ENCODE data around the gene PGRMC2.

Gene PGRMC2

DNA sequence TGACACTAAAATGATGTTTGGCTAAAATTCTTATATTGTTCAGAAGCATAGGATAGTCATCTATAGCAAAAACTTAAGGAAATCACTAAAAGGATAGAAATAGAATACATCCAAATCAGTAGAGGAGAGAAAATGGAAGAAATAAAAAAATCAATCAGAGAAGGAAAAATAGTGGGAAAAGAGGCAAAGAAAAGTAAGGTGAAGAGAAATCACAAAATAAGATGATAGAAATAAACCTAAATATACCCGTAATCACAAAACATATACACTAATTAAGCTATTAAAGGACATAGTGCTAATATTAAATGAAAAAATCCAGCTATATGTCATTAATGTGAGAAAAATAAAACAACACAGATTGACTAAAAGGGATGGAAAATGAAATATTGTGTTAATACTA is 6.3 kb downstream of the PGRMC2 start:
- Histone ChIP-seq H3K27me3 (no peaks in the 10 kb centered on the region), H3K4me1 (ENCODE audit: control insufficient read depth in 1 of 2, insufficient read depth in 1 of 2, low read depth in 1 of 2, low read length in 1 of 2) (peaks cover 5 to 14% of the 10 kb centered on the region in 2 experiments), H3K9me3 (no peaks in the 10 kb centered on the region), H3K27ac (no peak overlapping the region), H3K36me3 (no peaks in the 10 kb centered on the region), H3K4me3 (ENCODE audit: low read depth in 1 of 2, low read length in 1 of 2) (no peak overlapping the region)
- TF ChIP-seq, protein P1, sequence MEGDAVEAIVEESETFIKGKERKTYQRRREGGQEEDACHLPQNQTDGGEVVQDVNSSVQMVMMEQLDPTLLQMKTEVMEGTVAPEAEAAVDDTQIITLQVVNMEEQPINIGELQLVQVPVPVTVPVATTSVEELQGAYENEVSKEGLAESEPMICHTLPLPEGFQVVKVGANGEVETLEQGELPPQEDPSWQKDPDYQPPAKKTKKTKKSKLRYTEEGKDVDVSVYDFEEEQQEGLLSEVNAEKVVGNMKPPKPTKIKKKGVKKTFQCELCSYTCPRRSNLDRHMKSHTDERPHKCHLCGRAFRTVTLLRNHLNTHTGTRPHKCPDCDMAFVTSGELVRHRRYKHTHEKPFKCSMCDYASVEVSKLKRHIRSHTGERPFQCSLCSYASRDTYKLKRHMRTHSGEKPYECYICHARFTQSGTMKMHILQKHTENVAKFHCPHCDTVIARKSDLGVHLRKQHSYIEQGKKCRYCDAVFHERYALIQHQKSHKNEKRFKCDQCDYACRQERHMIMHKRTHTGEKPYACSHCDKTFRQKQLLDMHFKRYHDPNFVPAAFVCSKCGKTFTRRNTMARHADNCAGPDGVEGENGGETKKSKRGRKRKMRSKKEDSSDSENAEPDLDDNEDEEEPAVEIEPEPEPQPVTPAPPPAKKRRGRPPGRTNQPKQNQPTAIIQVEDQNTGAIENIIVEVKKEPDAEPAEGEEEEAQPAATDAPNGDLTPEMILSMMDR (IDR thresholded peaks at IDR 0.05): no peak

DNA sequence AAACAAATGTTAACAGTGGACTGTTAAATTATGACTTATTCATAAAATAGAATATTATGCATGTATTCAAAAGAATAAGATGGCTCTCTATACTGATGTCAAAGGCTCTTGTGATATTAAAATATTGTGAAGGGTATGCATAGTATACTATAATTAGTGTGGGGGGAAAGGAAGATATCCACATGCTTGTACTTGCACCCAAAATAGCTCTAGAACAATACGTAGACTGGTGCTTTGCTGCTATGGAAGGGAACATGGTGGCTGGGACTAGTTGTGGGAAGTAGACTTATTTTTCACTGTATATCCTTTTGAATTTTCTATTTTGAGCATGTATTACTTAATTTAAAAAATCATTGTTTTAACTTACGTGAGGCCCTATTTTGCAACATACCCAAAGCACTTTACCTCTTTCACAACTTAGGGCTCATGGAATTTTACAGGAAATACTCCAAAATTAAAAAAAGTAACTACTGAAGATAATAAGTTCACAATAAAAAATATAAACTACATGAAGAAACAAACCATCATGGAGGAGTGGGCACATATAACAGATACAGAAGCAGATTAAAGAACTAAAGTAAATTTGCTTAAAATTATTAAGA is 7.9 kb downstream of the PGRMC2 start:
- Histone ChIP-seq H3K4me3 (ENCODE audit: low read depth in 1 of 2, low read length in 1 of 2) (no peak overlapping the region), H3K27me3 (no peaks in the 10 kb centered on the region), H3K36me3 (no peaks in the 10 kb centered on the region), H3K4me1 (ENCODE audit: control insufficient read depth in 1 of 2, insufficient read depth in 1 of 2, low read depth in 1 of 2, low read length in 1 of 2) (peaks cover 0 to 7% of the 10 kb centered on the region in 2 experiments), H3K9me3 (no peaks in the 10 kb centered on the region), H3K27ac (no peak overlapping the region)
- TF ChIP-seq, protein P1 (IDR thresholded peaks at IDR 0.05): no peak

GRCh38 chr4:128277856-128278255 is 9.8 kb downstream of the PGRMC2 start:
- Histone ChIP-seq H3K4me1 (ENCODE audit: control insufficient read depth in 1 of 2, insufficient read depth in 1 of 2, low read depth in 1 of 2, low read length in 1 of 2) (peaks cover 0 to 7% of the 10 kb centered on the region in 2 experiments), H3K9me3 (no peaks in the 10 kb centered on the region), H3K27me3 (no peaks in the 10 kb centered on the region), H3K4me3 (ENCODE audit: low read depth in 1 of 2, low read length in 1 of 2) (no peak overlapping the region), H3K27ac (no peak overlapping the region), H3K36me3 (no peaks in the 10 kb centered on the region)
- TF ChIP-seq, protein P1 (IDR thresholded peaks at IDR 0.05): no peak

GRCh38 chr4:128275346-128275745 is 12.3 kb downstream of the PGRMC2 start:
- peaks cover 14% of the 10 kb centered on the region for H3K36me3 ChIP-seq
- no peaks in the 10 kb centered on the region for H3K27me3 ChIP-seq
- no peak overlapping the region for H3K27ac ChIP-seq
- H3K4me1 ChIP-seq (ENCODE audit: control insufficient read depth in 1 of 2, insufficient read depth in 1 of 2, low read depth in 1 of 2, low read length in 1 of 2): peaks cover 0 to 7% of the 10 kb centered on the region in 2 experiments
- TF ChIP-seq, protein P1 (IDR thresholded peaks at IDR 0.05): no peak
- no peaks in the 10 kb centered on the region for H3K9me3 ChIP-seq
- H3K4me3 ChIP-seq (ENCODE audit: low read depth in 1 of 2, low read length in 1 of 2): no peak overlapping the region

DNA sequence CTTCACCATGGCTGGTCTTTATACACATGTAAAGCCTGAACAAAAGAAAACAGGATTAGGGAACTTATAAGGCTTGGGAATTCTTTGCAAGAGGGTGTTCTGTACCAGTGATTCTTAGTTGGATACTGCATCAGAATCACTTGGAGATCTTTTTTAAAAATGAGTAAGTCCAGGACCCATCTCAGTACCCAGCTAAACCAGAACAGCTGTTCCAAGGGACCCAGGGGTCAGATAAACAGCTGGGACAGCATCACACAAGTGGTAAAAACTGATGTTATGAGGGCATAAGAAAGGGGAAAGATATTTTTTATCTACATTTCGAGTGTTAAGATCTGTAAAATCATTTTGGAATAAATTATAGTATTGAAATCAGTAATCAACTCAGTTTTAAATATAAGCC is 16.1 kb downstream of the PGRMC2 start:
- Histone ChIP-seq H3K9me3 (no peaks in the 10 kb centered on the region), H3K27ac (no peak overlapping the region), H3K4me1 (ENCODE audit: control insufficient read depth in 1 of 2, insufficient read depth in 1 of 2, low read depth in 1 of 2, low read length in 1 of 2) (no peaks in the 10 kb centered on the region), H3K36me3 (peaks cover 24% of the 10 kb centered on the region), H3K27me3 (no peaks in the 10 kb centered on the region), H3K4me3 (ENCODE audit: low read depth in 1 of 2, low read length in 1 of 2) (no peak overlapping the region)
- TF ChIP-seq, protein P1 (IDR thresholded peaks at IDR 0.05): no peak

Data from neutrophil (primary cell).